Right lobe of liver (tissue), 4 donors: ENCODE measurements around the gene COA6.

ENCODE experiments used
- POLR2A ChIP-seq: fragments of 450-650 bp; IDR thresholded peaks from one replicate; pipeline ENCODE4 v1.6.1; 2017; ENCODE audit warnings: antibody characterized with exemption, mild to moderate bottlenecking
- TF ChIP-seq, protein P1 (sequence below), 4 donors: fragments of 200-600 bp in 3 of 4; fragments of 450-650 bp in 1 of 4; IDR thresholded peaks; one replicate each; pipeline versions ENCODE4 v1.5.1 to v1.8.0; 2016 to 2022; ENCODE audit warnings: antibody characterized with exemption in 4 of 4, mild to moderate bottlenecking in 2 of 4
- donor health status: DM: no; HTN: no; CAD: no.
- donor health status: DM: no; HTN: no; CAD: no.
- donor health status: DM: no; HTN: yes; CAD: no.

DNA sequence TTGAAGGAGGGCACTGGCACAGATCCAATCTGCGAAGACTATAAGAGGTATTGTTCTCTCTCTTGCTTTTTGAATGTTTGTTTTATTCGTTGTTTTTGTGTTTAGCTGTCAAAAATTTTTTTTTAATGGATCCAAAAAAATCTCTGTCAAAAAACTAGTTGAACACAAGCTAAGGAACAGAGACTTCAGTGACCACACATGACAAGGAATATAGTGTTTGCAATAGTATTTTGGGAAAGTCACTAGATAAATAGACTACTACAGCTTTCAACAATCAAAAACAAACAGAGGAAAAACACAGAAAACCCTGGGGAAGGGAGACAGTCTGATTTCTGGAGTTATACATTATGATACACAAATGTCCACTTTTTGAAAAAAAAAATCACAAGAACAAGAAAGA, 36.9 kb upstream of the COA6 start:
- TF ChIP-seq, protein P1, sequence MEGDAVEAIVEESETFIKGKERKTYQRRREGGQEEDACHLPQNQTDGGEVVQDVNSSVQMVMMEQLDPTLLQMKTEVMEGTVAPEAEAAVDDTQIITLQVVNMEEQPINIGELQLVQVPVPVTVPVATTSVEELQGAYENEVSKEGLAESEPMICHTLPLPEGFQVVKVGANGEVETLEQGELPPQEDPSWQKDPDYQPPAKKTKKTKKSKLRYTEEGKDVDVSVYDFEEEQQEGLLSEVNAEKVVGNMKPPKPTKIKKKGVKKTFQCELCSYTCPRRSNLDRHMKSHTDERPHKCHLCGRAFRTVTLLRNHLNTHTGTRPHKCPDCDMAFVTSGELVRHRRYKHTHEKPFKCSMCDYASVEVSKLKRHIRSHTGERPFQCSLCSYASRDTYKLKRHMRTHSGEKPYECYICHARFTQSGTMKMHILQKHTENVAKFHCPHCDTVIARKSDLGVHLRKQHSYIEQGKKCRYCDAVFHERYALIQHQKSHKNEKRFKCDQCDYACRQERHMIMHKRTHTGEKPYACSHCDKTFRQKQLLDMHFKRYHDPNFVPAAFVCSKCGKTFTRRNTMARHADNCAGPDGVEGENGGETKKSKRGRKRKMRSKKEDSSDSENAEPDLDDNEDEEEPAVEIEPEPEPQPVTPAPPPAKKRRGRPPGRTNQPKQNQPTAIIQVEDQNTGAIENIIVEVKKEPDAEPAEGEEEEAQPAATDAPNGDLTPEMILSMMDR (IDR thresholded peaks at IDR 0.05) = no peak
- TF ChIP-seq POLR2A = no peak
